ENCODE measurements around the gene NAA35.
A peak's percentile ranks its signal among the peaks of the same experiment; 100 is the strongest.
"Not testable (repeated sequence)": the region's sequence is repeated elsewhere in the genome, so short reads cannot be mapped to it uniquely, and the experiment has no call there.

Gene NAA35

DNA sequence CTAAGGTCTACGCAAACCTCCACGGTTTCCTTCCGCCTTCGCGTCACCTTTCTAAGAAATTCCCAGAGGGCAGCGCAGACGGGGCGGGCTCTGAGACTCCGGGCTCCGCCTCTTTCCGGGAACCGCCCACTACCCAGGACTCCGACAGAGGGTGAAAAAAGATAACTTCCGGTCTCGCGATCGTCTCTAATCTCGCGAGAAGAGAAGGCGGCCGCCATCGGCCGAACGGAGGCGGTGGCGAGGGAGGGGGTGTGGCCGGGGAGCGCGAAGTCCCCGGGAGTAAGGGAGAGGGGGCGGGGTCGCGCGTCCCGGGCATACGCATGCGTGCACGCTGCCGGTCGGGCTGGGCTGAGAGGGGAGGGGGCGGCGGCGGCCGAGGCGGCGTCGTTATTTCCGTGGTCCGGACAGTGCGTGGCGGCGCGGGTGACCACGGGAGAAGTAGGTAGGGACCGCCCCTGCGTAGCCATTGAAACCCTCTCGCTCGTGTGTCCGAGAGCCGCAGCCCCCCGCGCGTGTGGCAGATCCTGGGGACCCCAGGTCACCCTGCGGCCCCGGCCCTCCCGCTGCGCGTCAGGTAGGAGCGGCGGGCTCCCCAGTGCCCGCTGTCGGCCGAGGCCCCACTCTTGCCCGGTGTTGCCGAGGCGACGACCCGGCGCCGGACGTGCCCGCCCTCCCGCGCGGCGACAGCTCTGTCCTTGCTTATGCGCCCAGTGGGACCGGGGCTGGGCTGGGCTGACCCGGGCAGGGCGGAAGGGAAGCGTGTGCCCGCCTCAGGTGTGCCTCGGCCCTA lies at the start of gene NAA35:
NAA35 (plus strand) TSS at position 315 of the 790 bp plus-strand sequence. CDS start 1,014 bp downstream, outside the sequence.
- peak; percentile 97 to 98 (median 98) for DNase-seq

DNA sequence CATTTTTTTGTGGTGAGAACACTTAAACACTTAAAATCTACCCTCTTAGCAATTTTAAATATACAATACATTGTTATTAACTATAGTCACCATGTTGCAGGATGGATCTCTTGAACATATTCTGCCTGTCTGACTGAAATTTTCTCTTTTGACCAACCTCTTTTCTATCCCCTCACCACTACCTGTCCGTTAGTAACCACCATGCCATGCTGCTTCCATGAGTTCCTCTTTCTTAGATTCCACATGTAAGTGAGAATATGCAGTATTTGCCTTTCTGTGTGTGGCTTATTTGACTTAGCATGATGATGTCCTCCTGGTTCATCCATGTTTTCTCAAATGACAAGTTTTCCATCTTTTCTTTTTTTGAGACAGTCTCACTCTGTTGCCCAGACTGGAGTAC lies 48.5 kb upstream of the NAA35 start:
- DNase-seq, result no peak

DNA sequence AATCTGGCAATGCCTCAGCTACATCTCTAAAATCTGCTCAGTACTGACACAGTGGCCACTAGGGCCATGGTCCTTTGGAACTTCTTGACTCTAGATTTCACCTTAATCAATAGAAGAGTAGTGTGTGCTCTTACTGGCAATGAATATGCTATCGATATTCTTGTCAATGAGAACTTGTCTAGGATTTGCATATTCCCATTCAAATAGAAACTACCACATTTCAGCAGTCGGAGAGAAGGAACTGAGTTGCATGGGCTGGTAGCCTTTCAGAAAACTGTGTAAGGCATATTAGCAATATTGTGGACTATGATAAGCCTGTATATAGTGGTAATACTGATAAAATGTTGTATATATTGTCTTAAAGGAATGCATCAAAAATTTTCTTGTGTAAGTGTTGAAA lies 45.3 kb upstream of the NAA35 start:
- DNase-seq, result no peak

DNA sequence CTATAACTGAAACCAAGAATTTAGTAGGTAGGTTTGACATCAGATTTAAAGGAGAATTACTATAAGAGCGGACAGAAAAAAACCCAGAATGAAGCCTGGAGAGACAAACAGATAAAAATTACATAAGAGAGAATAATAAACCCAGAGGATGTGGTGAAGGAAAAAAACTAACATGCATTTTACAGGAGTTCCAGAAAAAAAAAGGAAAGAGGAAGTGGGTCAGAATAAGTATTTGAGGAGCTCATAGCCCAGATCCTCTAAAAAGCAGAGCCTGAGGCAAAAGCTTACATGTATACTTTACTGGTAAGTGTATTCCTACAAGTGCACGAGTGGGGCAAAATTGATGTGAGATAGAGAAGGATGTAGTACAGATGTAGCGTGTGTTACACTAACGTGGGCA lies 43.1 kb upstream of the NAA35 start:
- DNase-seq, result no peak

DNA sequence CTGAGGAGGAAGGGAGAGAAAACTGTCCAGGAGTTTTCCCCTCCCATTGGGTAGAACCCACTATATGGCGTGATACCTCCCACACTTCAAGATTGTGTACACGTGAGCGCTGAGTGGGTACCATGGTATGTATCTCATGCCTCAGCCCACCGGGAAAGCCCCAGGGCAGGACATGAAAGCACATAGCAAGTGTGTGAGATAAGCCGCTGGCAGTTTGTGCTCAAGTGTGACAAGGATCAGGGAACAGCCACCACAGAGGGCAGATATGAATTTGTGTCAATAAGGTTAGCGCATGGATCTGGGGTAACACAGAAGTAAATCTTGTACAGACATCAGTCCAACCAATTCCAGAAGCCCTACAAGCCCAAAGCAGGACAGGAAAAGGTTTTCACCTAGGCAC lies 42.6 kb upstream of the NAA35 start:
- no peak for DNase-seq

DNA sequence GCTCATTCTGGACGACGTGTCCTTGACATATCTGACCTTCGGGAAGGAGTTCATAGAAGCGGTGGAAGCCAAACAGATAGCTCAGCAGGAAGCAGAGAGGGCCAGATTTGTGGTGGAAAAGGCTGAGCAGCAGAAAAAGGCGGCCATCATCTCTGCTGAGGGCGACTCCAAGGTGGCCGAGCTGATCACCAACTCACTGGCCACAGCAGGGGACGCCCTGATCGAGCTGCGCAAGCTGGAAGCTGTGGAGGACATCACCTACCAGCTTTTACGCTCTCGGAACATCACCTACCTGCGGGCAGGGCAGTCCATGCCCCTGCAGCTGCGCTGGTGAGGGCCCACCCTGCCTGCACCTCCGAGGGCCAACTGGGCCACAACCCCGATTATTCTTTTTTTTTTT lies 41.6 kb upstream of the NAA35 start:
- no peak for DNase-seq

DNA sequence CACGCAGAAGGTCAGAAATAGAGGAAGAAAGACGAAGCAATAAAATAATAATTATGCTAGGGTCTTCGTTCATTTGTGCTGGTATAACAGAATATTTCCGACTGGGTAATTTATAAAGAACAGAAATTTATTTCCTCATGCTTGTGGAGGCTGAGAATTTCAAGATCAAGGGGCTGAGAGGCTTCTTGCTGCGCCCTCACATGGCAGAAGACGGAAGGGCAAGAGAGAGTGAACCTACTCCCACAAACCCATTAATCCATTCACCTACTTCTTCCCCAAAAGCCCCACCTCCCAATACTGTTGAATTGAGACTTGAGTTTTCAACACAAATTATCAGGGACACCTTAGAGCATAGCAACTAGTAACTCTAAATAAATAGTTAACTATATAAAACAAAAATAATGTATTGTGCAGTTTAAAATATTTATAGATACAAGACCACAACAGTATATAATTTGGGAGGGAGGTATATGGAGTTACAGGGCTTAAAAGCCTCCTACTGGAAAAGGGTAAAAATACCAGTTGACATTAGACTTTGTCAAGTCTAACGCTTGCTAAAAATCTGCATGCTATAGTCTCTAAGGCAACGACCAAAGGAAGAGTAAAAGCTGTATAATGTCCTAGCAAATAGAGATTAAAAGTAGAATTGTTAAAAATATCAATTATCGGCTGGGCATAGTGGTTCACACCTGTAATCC lies 40.3 kb upstream of the NAA35 start:
- peak in 1 of 4 experiments; percentile 10 for DNase-seq

DNA sequence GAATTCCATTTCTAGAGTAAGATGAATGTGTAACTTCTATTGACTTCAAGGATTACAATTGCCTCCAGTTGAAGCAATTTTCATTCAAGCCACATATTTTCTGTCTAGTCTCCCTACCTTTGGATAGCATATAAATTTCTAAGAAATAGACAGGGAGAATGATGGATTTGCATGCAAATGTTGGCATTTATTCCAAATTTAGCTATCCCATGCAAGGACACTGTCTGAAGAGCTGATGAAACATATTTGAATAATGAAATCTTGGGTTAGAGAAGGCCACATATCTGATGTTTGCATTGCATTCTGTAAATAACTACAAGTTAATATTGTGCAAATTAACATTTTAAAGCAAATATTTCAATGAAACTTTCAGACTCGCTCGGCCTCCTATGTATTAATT lies 36.0 kb upstream of the NAA35 start:
- no peak for DNase-seq

DNA sequence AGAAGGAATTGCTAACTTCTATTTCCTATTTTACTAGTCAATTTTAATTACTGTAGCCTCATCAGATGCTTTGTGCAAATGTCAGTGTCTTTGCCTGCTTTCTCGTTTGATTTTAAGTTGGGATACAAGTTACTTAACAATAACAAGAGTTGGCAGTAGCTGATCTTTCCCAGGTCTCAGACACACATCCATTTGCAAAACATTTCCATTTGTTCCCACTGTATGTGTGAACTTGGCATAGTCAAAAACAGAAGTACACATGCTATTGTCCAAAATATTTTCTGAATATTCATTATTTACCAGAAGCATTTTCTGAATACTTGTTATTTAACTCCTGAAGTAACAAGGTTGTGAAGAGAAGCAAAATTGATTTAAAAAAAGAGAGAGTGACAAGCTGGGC lies 35.0 kb upstream of the NAA35 start:
- DNase-seq, result no peak

DNA sequence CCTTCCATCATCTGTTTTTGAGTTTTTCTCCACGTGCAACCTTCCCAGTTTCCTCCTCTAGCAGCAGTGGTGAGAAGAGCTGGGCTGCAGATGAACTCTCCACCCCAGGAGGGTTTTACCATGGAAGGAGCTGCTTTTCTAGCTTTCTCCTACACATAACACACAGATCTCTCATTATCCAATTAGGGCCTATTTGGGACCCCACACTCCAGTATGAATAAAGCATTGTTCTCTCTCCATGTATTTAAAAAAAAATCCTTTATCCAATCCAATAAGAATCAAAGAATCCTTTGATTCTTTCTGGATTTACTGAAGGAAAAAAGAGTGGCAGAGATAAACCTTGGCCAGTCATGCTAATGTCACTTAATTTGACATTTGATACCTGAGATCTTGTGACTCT lies 31.6 kb upstream of the NAA35 start:
- no peak for DNase-seq

DNA sequence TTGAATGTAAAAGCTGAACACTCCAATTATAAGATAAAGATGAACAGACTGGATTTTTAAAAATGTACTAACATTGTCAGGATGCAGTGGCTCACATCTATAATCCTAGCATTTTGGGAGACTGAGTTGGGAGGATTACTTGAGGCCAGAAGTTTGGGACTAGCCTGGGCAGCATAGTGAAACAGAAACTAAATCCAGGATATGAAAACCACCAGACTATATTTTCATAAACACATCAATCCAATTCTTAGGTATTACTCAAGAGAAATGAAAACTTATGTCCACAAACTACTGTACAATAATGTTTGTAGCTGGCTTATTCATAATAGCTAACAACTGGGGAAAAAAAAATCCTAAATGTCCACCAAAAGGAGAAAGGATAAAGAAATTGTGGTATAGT lies 26.8 kb upstream of the NAA35 start:
- no peak for DNase-seq

DNA sequence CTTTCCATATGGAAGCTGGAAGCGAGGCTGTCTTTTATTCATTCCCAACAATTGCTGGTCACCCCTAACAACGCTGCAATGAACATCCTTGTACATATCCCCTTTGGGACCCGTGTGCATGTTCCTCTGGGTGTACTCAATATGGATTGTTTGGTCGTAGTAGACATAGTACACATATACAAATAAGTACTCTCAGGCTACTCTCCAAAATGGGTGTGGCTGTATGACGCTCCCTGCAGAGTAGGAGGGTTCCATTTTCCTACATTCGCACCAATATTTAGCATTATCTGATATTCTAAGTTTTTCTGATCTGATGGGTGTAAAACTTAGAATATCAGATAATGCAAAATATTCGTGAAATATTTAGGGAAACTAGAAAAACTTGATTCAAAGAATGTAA lies 23.2 kb upstream of the NAA35 start:
- no peak for DNase-seq

DNA sequence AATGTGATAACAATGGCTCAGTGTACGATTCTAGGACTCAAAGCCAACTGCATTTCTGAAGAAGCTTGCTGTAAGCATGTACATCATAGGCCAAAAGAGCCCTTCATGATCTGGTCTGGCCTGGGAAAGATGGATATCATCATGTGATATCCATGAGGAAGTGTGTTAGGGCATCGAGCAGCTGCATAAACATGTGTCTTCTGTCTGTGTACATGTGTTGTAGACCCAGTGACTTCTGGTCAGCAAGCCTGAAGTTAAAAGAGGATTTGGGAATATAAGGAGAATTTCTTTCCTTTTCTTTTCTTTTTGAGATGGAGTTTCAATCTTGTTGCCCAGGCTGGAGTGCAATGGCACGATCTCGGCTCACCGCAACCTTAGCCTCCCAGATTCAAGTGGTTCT lies 15.5 kb upstream of the NAA35 start:
- DNase-seq, result no peak

DNA sequence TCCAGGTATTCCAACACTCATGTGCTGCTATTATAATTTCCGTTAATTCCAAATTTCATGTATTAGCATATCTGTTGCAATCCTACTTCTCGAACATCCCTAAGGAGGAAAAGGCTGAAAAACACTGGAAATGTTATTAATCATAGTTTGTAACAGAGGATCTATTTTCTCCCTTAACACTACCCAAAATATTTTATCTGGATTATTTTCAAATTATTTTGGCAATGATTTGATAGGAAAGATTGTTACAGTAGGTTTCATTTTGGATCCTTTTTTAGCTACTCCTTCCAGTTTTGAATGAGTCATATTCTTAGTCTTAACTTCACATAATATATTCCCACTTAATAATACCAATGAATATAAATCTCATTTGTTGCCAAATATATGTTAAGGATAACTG lies 13.9 kb upstream of the NAA35 start:
- no peak for DNase-seq

DNA sequence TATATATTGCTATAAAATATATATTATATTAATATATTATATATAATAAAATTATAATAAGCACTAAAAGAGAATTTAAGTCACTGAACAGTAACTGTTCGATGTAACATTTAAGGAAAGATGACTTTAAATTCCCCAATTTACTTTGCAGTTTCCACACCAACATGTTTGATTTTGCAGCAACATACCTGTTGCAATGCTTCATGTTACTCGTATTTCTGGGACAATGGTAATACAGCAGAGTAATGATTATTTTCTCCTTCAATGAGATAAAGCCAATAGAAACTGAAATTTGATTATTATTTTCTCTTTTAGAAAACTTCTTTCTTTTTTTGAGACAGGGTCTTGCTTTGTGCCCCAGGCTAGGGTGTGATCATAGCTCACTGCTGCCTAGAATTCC lies 9.5 kb upstream of the NAA35 start:
- DNase-seq, result no peak

DNA sequence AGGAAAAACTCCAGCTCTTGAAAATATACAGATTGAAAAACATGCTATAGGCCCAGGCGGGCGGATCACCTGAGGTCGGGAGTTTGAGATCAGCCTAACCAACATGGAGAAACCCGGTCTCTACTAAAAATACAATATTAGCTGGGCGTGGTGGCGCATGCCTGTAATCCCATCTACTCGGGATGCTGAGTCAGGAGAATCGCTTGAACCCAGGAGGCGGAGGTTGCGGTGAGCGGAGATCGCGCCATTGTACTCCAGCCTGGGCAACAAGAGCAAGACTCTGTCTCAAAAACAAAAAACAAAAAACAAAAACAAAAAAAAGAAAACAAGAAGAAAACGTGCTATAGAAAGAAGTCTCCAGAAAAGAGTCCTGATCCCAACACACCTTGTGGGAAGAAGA lies 5.0 kb upstream of the NAA35 start:
- not testable (repeated sequence) for DNase-seq

DNA sequence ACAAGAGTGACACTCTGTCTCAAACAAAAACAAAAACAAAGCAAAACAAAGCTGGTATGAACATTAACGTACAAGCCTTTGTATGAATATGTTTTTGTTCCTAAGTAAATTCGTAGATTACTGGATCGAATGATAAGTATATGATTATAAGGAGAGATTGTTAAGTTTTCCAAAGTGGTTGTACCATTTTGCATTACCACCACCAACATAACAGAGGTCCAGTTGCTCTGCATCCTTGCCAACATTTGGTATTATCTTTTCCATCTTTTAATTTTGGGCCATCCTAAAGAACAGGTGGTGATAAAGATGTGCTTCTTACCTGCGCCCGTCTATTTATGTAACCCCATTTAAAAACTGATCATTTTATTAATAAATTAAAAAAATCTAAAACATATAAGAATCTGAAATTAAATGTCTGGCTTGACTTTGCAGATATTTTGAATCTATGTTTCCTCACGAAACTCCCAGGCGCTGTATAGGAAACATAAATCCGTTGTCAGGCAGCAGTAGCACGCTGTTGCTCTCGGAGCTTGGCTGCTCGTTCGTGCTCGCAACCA lies 593 bp upstream of the NAA35 start:
- DNase-seq, result no peak

DNA sequence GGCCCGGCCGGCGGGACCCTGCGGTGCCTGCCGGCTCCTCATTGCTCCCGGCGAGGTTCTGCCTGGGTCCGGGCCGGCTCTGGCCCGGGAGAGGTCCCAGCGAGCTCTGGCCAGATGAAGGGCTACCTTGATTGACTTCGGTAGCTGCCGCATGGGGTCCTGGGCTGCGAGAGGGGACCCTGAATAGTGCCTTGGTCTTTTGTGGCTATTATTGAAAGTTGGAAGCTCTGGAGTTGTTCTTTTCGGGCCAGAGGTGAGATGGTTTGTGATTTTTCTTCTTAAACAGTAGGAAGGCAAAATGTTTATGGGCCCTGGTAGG lies 635 bp downstream of the NAA35 start:
- no peak for DNase-seq

DNA sequence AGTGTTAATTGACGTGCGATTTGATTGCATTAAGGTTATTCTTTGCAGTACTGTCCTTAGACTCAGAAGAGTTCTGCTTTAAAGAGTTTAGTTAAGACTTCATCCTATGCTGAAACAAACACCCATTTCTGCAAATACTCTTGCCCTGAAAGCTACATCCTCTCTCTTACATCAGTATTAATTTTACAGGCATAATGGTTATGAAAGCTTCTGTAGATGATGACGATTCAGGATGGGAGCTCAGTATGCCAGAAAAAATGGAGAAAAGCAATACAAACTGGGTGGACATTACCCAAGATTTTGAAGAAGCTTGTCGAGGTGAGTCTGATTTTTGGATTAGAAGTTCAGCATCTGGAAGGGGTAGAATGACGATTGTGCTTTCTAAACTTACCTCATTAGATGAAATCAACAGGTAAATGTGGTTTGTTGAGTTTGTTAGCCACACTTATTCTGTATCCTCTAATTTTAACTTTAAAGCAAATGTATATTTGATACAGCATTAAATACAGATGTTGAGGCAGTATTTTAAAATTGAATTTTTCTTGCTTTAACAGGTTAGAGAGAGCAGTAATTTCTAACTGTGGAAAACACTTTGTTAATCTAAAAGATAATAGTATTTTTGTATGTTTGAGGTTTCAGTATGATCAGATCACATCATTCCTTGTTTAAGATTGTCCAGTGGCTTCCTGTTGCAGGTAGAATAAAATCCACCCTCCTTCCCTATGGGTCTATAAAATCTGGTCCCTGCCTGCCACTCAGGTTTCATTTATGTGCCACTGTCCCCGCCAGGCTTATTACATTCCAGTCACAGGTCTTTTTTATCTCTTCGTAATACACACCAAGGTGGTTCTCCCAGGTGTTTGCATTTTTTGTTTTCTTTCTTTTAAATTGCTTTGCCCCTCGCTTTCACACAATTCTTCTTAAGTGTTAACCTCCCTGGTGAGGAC lies 1.3 kb downstream of the NAA35 start:
- DNase-seq, result no peak

DNA sequence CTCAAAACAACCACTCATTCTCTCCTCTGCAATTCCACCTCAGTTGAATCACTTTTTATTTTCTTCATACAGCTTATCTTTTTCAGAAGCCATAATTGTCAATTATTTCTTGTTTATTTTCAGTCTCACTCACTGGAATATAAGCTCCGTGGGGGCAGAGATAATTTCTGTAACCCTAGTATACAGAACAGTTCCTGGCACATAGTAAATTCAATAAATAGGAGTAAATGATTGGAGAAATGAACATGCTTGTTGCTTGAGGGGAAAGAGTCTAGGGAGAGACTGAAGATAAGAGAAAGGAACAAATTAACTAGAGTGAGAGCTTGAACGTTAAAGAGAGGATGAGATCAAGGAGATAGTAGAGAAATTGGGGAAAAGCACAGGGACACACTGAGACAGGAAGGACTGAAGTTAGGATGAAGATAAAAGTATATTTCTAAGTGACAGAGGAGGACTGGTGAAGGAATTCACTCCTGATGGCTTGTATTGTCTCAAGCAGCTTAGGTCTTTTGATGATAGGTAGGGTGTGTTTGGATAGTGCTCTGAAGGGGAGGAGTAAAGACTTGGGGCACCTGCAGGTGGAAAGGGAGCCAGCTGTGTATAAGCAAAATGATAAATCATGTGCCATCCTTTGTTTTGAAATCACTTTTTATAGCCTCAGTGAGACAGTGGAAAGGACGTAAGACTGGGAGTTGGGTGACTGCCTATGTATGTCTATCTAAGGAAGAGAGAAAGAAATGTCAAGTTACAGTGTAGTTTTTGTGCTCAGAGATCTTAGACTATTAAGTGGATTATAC lies 2.2 kb downstream of the NAA35 start:
- no peak for DNase-seq

DNA sequence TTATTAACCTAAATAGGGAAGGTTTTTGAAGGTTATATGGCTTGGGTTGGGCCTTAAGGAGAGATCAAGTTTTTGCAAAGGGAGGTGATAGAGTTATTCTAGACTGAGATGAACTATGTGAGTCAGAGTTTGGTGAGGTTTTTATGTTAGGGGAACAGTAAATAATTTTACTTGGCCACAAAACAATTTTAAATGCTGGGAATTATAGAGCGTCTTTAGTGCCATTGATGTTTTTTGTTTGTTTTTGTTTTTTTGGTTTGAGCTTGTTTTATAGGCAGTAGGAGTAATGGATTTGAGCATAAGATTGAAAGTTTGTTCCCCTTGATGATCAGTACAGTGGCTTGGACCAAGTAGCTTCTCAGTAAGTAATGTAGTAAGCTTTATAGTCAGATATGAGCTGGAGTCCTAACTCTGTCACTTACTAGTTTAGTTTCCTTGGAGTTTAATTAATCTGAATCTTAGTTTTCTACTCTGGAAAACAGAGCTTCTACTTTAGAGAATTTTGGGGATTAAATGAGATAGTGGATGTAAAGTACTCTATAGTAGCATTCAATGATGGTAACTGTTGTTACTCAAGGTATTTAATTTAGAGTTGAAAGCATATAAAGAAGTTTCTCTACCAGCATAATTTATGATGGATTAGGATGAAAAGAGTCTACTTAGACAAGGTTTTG lies 2.9 kb downstream of the NAA35 start:
- DNase-seq, result no peak

DNA sequence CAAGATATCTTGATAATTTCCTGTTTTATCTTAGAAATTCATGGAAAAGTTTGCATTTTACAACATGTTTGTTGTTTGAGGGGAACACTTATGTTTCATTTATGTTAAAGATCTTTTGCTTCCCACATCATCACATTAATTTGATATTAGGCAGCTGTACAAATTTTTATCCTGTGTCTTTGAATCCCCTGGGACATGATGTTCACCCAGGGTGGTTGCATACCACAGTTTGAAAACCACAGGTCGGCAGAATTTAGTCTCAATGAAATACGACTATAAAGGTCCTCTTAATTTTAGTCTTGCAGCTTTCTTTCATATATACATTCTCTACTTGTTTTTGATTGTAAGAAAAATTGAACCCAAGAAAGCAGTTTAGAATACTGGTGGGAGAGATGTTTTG lies 3.7 kb downstream of the NAA35 start:
- DNase-seq, result no peak

Data from activated naive CD4-positive, alpha-beta T cell (primary cell).